OCI-M1 (cell line): Measurements from ENCODE around the gene N4BP2.
"Not testable (repeated sequence)": the region's sequence is repeated elsewhere in the genome, so short reads cannot be mapped to it uniquely, and the experiment has no call there.

Experiments used
- DNase-seq: peaks from one replicate; lab custom pipeline; 2025; lab: John Stamatoyannopoulos, UW

N4BP2 gene

GRCh38 chr4:40056716-40057585 lies at the start of gene N4BP2:
Gene N4BP2, plus strand, starts transcription at chr4:40056850. Its CDS starts 40,491 bp downstream, at chr4:40097341.
- DNase-seq: peak; percentile 88

- no peak for DNase-seq
Measured at GRCh38 chr4:40016007-40016406, 40.6 kb upstream of the N4BP2 start.

- DNase-seq: no peak
Measured at GRCh38 chr4:40020221-40020620, 36.4 kb upstream of the N4BP2 start.

- DNase-seq: not testable (repeated sequence)
Measured at GRCh38 chr4:40021116-40021515, 35.5 kb upstream of the N4BP2 start.

- DNase-seq: not testable (repeated sequence)
Measured at GRCh38 chr4:40024049-40024448, 32.6 kb upstream of the N4BP2 start.

- no peak for DNase-seq
Measured at GRCh38 chr4:40032785-40033184, 23.9 kb upstream of the N4BP2 start.

GRCh38 chr4:40033613-40034012 lies 23.0 kb upstream of the N4BP2 start:
- no peak for DNase-seq

- DNase-seq: no peak
Measured at GRCh38 chr4:40038977-40039376, 17.7 kb upstream of the N4BP2 start.

- no peak for DNase-seq
Measured at GRCh38 chr4:40040908-40041307, 15.7 kb upstream of the N4BP2 start.

- DNase-seq: no peak
Measured at GRCh38 chr4:40043786-40044185, 12.9 kb upstream of the N4BP2 start.

GRCh38 chr4:40046311-40046980 lies 10.2 kb upstream of the N4BP2 start:
- DNase-seq: no peak

- DNase-seq: no peak
Measured at GRCh38 chr4:40053161-40053560, 3.5 kb upstream of the N4BP2 start.

GRCh38 chr4:40055511-40055862 lies 1.2 kb upstream of the N4BP2 start:
- DNase-seq: peak; percentile 96

GRCh38 chr4:40055863-40056715 lies 561 bp upstream of the N4BP2 start:
- peak; percentile 95 for DNase-seq

- peak; percentile 94 for DNase-seq
Measured at GRCh38 chr4:40057586-40058091, 989 bp downstream of the N4BP2 start.

GRCh38 chr4:40058121-40058520 lies 1.5 kb downstream of the N4BP2 start:
- peak; percentile 64 for DNase-seq

- DNase-seq: peak; percentile 50
Measured at GRCh38 chr4:40058854-40059253, 2.2 kb downstream of the N4BP2 start.

GRCh38 chr4:40059362-40059761 lies 2.7 kb downstream of the N4BP2 start:
- DNase-seq: no peak

- no peak for DNase-seq
Measured at GRCh38 chr4:40065010-40065409, 8.4 kb downstream of the N4BP2 start.

- no peak for DNase-seq
Measured at GRCh38 chr4:40066651-40067050, 10.0 kb downstream of the N4BP2 start.

- DNase-seq: no peak
Measured at GRCh38 chr4:40070387-40070786, 13.7 kb downstream of the N4BP2 start.

- DNase-seq: no peak
Measured at GRCh38 chr4:40086421-40086820, 29.8 kb downstream of the N4BP2 start.
